Epithelial cell of esophagus (primary cell): ENCODE results near the gene EFHC2.

Experiments used
- DNase-seq: peaks from one replicate; pipeline ENCODE4 v3.0.0; 2010; ENCODE audit warnings: low read depth
- H3K4me3 ChIP-seq: 2 replicates; pipeline ENCODE4 v1.5.1; 2011; ENCODE audit warnings: mild to moderate bottlenecking, low read length, control low read depth
- CTCF ChIP-seq: IDR thresholded peaks from 2 replicates; pipeline ENCODE4 v1.5.1; 2011; ENCODE audit warnings: low read depth, mild to moderate bottlenecking, low read length, control low read depth, inconsistent platforms; ENCODE audit not compliant: insufficient read depth; ENCODE audit errors: missing control alignments

The EFHC2 gene, protein sequence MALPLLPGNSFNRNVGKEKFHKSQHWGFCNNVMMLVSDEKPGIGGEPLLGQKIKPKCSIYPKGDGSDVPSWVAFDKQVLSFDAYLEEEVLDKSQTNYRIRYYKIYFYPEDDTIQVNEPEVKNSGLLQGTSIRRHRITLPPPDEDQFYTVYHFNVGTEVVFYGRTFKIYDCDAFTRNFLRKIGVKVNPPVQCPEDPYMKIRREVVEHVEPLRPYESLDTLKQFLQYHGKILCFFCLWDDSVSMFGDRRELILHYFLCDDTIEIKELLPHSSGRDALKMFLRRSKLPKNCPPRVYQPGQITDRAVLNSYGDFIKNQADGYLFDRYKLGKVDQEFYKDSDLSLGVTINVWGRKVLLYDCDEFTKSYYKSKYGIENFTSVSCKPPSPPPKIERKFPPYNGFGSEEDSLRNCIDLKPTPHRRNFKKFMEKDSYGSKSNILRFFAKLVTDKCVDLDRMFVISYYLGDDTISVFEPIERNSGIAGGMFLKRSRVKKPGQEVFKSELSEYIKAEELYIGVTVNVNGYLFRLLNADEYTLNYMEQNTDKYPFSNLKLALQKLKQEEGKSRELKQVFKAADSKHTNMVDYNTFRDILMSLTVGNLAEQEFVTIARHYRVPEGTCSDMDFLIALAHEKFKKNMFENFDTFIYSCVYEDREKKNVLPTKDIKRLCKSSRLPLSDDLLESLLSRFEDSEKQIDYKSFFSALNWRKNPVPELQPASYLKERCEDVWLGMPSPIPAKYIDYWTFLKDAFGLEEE

GRCh38 chrX:44343412-44344141, at the start of gene EFHC2:
TSS of gene EFHC2 (minus strand) at chrX:44343672. CDS start at chrX:44343588, 84 bp downstream.
- H3K4me3 ChIP-seq, result peak within 1 kb of the TSS; percentile 39
- peak; percentile 4 for DNase-seq
- TF ChIP-seq CTCF, result no peak

DNA sequence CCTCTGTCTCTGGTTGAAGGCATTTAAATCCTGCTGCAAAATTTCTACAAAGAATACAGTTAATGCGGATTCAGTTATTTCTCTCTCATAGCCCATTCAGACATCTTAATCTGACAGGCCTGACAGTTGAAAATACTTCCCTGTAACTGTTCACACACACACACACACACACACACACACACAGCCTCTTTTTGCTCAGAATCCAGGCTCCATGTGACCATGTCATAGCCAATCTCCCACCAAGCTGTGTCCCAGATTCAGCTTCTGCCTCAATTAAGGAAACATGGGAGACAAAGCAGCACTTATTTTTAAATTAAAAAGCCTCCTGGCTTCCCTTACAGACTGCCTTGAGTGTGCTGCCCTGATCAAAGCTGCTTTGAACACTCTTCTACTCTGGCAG, 49.3 kb upstream of the EFHC2 start:
- no peak for DNase-seq
- TF ChIP-seq CTCF, result no peak

GRCh38 chrX:44384688-44385338, 41.3 kb upstream of the EFHC2 start:
- DNase-seq, result no peak
- no peak for TF ChIP-seq CTCF
- H3K4me3 ChIP-seq, result no peak overlapping the region

More for the DNA sequence above, 49.3 kb upstream of the EFHC2 start:
- H3K4me3 ChIP-seq, result no peak overlapping the region

- DNase-seq, result no peak
- H3K4me3 ChIP-seq, result no peak overlapping the region
- no peak for TF ChIP-seq CTCF
Observed at GRCh38 chrX:44382871-44383270, 39.4 kb upstream of the EFHC2 start.

DNA sequence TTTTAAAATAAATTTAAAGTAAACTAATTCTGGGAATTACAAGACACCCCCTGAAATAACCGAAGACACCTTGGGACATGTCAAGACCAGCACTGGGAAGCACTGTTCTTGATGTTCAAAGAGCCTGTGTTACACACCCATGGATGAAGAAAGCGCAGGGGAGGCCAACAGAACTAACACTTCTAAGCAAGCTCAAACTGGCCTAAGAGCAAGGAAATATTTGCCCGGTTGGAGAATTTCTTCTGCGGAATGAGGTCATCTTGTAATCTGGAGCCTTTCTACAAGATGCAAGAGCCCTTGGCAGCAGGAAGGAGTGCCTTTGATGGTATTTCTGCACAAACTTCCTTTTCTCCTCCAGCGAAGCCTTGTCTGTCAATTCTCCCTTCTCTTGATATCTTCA, 9.3 kb upstream of the EFHC2 start:
- no peak for TF ChIP-seq CTCF
- DNase-seq, result peak; percentile 92
- H3K4me3 ChIP-seq, result no peak overlapping the region

- DNase-seq, result no peak
- no peak overlapping the region for H3K4me3 ChIP-seq
- no peak for TF ChIP-seq CTCF
Observed at GRCh38 chrX:44349561-44349960, 6.1 kb upstream of the EFHC2 start.
